Measurements from ENCODE around the gene LRPAP1.
"Not testable (repeated sequence)": the region's sequence is repeated elsewhere in the genome, so short reads cannot be mapped to it uniquely, and the experiment has no call there.

The LRPAP1 gene

GRCh38 chr4:3470244-3471097, 61.8 kb downstream of the LRPAP1 start:
- no peak for DNase-seq

- no peak for DNase-seq
Observed at GRCh38 chr4:3469386-3470243, 62.6 kb downstream of the LRPAP1 start.

GRCh38 chr4:3468804-3469203, 63.4 kb downstream of the LRPAP1 start:
- DNase-seq, result no peak

- no peak for DNase-seq
Observed at GRCh38 chr4:3468154-3468553, 64.1 kb downstream of the LRPAP1 start.

- DNase-seq, result no peak
Observed at GRCh38 chr4:3467601-3468031, 64.6 kb downstream of the LRPAP1 start.

GRCh38 chr4:3466691-3467600, 65.3 kb downstream of the LRPAP1 start:
- DNase-seq, result no peak

GRCh38 chr4:3465698-3466671, 66.2 kb downstream of the LRPAP1 start:
- no peak for DNase-seq

- no peak for DNase-seq
Observed at GRCh38 chr4:3464911-3465697, 67.1 kb downstream of the LRPAP1 start.

- DNase-seq, result no peak
Observed at GRCh38 chr4:3464349-3464905, 67.8 kb downstream of the LRPAP1 start.

GRCh38 chr4:3463556-3464348, 68.5 kb downstream of the LRPAP1 start:
- no peak for DNase-seq

GRCh38 chr4:3462790-3463415, 69.3 kb downstream of the LRPAP1 start, which contains the start of gene DOK7:
DOK7 (plus strand) TSS chr4:3463306; CDS start chr4:3463376, 70 bp downstream.
- peak in 2 of 3 donors; percentile 32 to 62 for DNase-seq

GRCh38 chr4:3462321-3462789, 69.9 kb downstream of the LRPAP1 start:
- DNase-seq, result no peak

- DNase-seq, result no peak
Observed at GRCh38 chr4:3461515-3462291, 70.5 kb downstream of the LRPAP1 start.

GRCh38 chr4:3460926-3461325, 71.3 kb downstream of the LRPAP1 start:
- no peak for DNase-seq

GRCh38 chr4:3459156-3459555, 73.1 kb downstream of the LRPAP1 start:
- not testable (repeated sequence) for DNase-seq

- no peak for DNase-seq
Observed at GRCh38 chr4:3458371-3458770, 73.9 kb downstream of the LRPAP1 start.

GRCh38 chr4:3455596-3455995, 76.6 kb downstream of the LRPAP1 start:
- DNase-seq, result not testable (repeated sequence)
